Measurements from ENCODE around the gene PPL. TPM values are rescaled to one million over a fixed set of nuclear protein-coding genes. Genes with fewer than 3 reads are reported as not detected.

Gene PPL
- total and polyA plus RNA-seq, 2 of the 8 experiments (the other 6 are each of a cell fraction or from before 2014, with no cell fraction given): 11.3 to 29.5 TPM

DNA sequence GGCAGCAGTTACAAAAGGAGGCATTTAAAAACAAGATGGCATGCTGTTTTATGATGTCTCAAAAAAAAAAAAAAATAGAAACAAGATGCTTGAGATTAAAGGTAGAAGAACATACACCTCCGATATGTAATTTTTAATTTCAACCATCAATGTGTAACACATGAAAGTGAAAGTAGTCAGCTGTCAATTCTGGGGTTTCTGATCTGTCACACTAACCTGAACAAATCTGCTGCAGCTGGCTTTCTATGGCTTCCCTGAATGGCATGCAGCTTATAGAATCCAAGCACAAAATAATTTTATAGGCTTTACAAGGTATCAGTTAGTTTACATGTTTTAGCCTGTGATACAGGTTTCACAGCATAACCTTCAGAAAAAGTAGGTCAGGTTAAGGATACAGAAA is 103.4 kb downstream of the PPL start:
- POLR2A ChIA-PET (ENCODE audit: partially characterized antibody): no interaction called here
- Histone ChIP-seq H3K56ac (replicated peaks; ENCODE audit: insufficient read length, low read depth, low read length) (no peak overlapping the region), H4K20me1 (replicated peaks in 1 of 2; ENCODE audit: control insufficient read depth in 1 of 2, insufficient read depth in 2 of 2, low read length in 2 of 2) (peaks cover 2% of the 10 kb centered on the region in 2 experiments), H4K8ac (ENCODE audit: extremely low read depth, insufficient read depth, low read length) (no peak overlapping the region), H4K5ac (ENCODE audit: insufficient read length, low read depth, low read length) (no peak overlapping the region), H2BK12ac (ENCODE audit: low read depth, low read length) (no peak overlapping the region), H3K36me3 (ENCODE audit: control insufficient read depth in 2 of 4, insufficient read depth in 4 of 4, low read length in 3 of 4) (peaks cover 22 to 70% (median 43%) of the 10 kb centered on the region in 4 experiments), H3K14ac (ENCODE audit: insufficient read length) (no peak overlapping the region), H3K4me1 (replicated peaks in 1 of 4; ENCODE audit: control insufficient read depth in 3 of 4, insufficient read depth in 4 of 4, low read length in 3 of 4) (no peaks in the 10 kb centered on the region), H3K9me3 (ENCODE audit: insufficient read depth in 2 of 2, low read depth in 1 of 2, low read length in 1 of 2) (no peaks in the 10 kb centered on the region), H3K23ac (ENCODE audit: insufficient read length) (no peak overlapping the region), H3K18ac (ENCODE audit: extremely low read depth, low read length) (no peak overlapping the region), H2AK5ac (ENCODE audit: low read depth, low read length) (no peak overlapping the region), H3K9ac (replicated peaks in 1 of 4; ENCODE audit: extremely low read depth in 1 of 4, low read depth in 3 of 4, low read length in 3 of 4) (no peak overlapping the region), H4K91ac (replicated peaks; ENCODE audit: insufficient read length, low read length) (no peak overlapping the region), H3K4me3 (ENCODE audit: extremely low read depth in 1 of 4, insufficient read depth in 2 of 4, low read depth in 3 of 4, low read length in 4 of 4) (no peak overlapping the region), H2BK15ac (ENCODE audit: low read length) (no peak overlapping the region), H2BK5ac (ENCODE audit: low read depth, low read length) (no peak overlapping the region), H3K79me1 (ENCODE audit: low read depth, low read length) (peaks cover 4% of the 10 kb centered on the region; the same call in 1 of the 2 replicates), H3K23me2 (ENCODE audit: low read depth, low read length) (no peaks in the 10 kb centered on the region), H2BK20ac (ENCODE audit: low read length) (no peak overlapping the region), H2BK120ac (replicated peaks; ENCODE audit: low read depth, low read length) (no peak overlapping the region), H3K4me2 (ENCODE audit: insufficient read depth in 1 of 2, low read depth in 2 of 2, low read length in 2 of 2) (no peak overlapping the region), H3K27ac (ENCODE audit: low read depth, low read length) (no peak overlapping the region), H3K4ac (replicated peaks; ENCODE audit: insufficient read length, low read depth, low read length) (no peak overlapping the region), H3K27me3 (replicated peaks in 1 of 4; ENCODE audit: control insufficient read depth in 3 of 4, extremely low read depth in 1 of 4, insufficient read depth in 3 of 4, low read length in 3 of 4) (no peaks in the 10 kb centered on the region), H3K79me2 (ENCODE audit: control insufficient read depth in 1 of 2, insufficient read depth in 2 of 2, low read length in 2 of 2) (0 out of 4 replicates have a peak, but pooled peaks cover 0 to 4% of the 10 kb centered on the region in 2 experiments), H2AFZ (ENCODE audit: low read length) (no peak overlapping the region)
- WGBS, 2 experiments (ENCODE audit: extremely low coverage in 1 of 2, insufficient coverage in 1 of 2, insufficient read length in 1 of 2, insufficient replicate concordance in 2 of 2, low coverage in 1 of 2, low lambda C conversion rate in 2 of 2, missing lambda C conversion rate in 1 of 2): 94% methylated on average over 1 of the region's 1 CpG; no CpG with 5 or more reads in 1 of the 2 experiments
- no peak for FAIRE-seq
- CTCF ChIA-PET (ENCODE audit: partially characterized antibody): interaction anchor here (0.7 kb wide), 1 partner anchor 9 kb away, joined by 4 read pairs; no protein-coding TSS in a partner anchor
- TF ChIP-seq BACH1 (IDR thresholded peaks at IDR 0.05; ENCODE audit: low read length): no peak
- no peak for TF ChIP-seq JUND (IDR thresholded peaks at IDR 0.05; ENCODE audit: low read length)
- TF ChIP-seq SIX5 (IDR thresholded peaks at IDR 0.05; ENCODE audit: low read depth, low read length): no peak
- no peak for TF ChIP-seq RBBP5 (IDR thresholded peaks at IDR 0.05; ENCODE audit: borderline replicate concordance, low read depth, low read length)
- no peak for TF ChIP-seq NRF1 (IDR thresholded peaks at IDR 0.05; ENCODE audit: low read depth, low read length)
- no peak for TF ChIP-seq GABPA (IDR thresholded peaks at IDR 0.05; ENCODE audit: borderline replicate concordance, insufficient read depth, low read length)
- TF ChIP-seq, protein P1, sequence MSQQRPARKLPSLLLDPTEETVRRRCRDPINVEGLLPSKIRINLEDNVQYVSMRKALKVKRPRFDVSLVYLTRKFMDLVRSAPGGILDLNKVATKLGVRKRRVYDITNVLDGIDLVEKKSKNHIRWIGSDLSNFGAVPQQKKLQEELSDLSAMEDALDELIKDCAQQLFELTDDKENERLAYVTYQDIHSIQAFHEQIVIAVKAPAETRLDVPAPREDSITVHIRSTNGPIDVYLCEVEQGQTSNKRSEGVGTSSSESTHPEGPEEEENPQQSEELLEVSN (IDR thresholded peaks at IDR 0.05): no peak
- TF ChIP-seq SUZ12 (IDR thresholded peaks at IDR 0.05; ENCODE audit: low read length): no peak
- TF ChIP-seq BCL11A (IDR thresholded peaks at IDR 0.05; ENCODE audit: low read depth in 2 of 2, low read length in 2 of 2): no peak
- TF ChIP-seq HDAC6 (IDR thresholded peaks at IDR 0.05; ENCODE audit: low read depth, low read length): no peak
- TF ChIP-seq TCF12 (IDR thresholded peaks at IDR 0.05; ENCODE audit: low read depth, low read length): no peak
- TF ChIP-seq EZH2 (IDR thresholded peaks at IDR 0.05; ENCODE audit: low read depth, low read length, severe bottlenecking): no peak
- TF ChIP-seq FOSL1 (IDR thresholded peaks at IDR 0.05; ENCODE audit: insufficient read depth, low read depth, low read length): no peak
- no peak for TF ChIP-seq SIRT6 (IDR thresholded peaks at IDR 0.05; ENCODE audit: low read length)
- no peak for TF ChIP-seq KDM1A (IDR thresholded peaks at IDR 0.05; ENCODE audit: borderline replicate concordance, low read length)
- DNase-seq (ENCODE audit: low read depth in 1 of 2, low spot score in 2 of 2): no peak

All from H1 (cell line).